H1 (cell line): ENCODE results near the gene ABHD10. TPM values are rescaled to one million over a fixed set of nuclear protein-coding genes. Genes with fewer than 3 reads are reported as not detected.

Experiments used
- ASH2L ChIP-seq: fragments of 200-600, 300-600 bp; sonication (generic); IDR thresholded peaks from one replicate; pipeline ENCODE4 v1.7.1; 2017; ENCODE audit warnings: low read length
- CEBPB ChIP-seq: IDR thresholded peaks from 2 replicates; pipeline ENCODE4 v1.6.1; 2012; ENCODE audit warnings: low read depth, low read length
- HDAC6 ChIP-seq: IDR thresholded peaks from one replicate; pipeline ENCODE4 v1.7.1; 2012; ENCODE audit warnings: low read depth, mild to moderate bottlenecking, inconsistent platforms, low read length, moderate library complexity
- NANOG ChIP-seq: IDR thresholded peaks from 2 replicates; pipeline ENCODE4 v1.6.1; 2011; ENCODE audit warnings: low read length, low read depth, mild to moderate bottlenecking, inconsistent platforms; ENCODE audit not compliant: insufficient read depth, poor library complexity, severe bottlenecking
- NRF1 ChIP-seq: IDR thresholded peaks from 2 replicates; pipeline ENCODE4 v1.6.1; 2011; ENCODE audit warnings: mild to moderate bottlenecking, low read depth, low read length, improper control_type of control experiment
- RXRA ChIP-seq: IDR thresholded peaks from 2 replicates; pipeline ENCODE4 v1.6.1; 2011; ENCODE audit warnings: low read depth, mild to moderate bottlenecking, low read length, moderate library complexity; ENCODE audit not compliant: insufficient read depth
- SP1 ChIP-seq: IDR thresholded peaks from 2 replicates; pipeline ENCODE4 v1.6.1; 2011; ENCODE audit warnings: low read depth, low read length
- SUZ12 ChIP-seq: fragments of 200-600 bp; sonication (generic); IDR thresholded peaks from 2 replicates; pipeline ENCODE4 v1.6.1; 2012; ENCODE audit warnings: mild to moderate bottlenecking, inconsistent platforms, low read length, moderate library complexity, mixed read lengths
- polyA plus RNA-seq, 7 experiments: library from polyadenylated mRNA; depleted of rRNA in 3 of 7; stranded (reverse) in 5 of 7; unstranded in 2 of 7; fragments of >200 nt in 5 of 7; fragments of 200-250 nt in 2 of 7; gene quantifications; 1 replicate in 5 of 7; 2 replicates in 1 of 7; 4 replicates in 1 of 7; pipeline versions ENCODE4 v1.2.1 to v1.2.3, GENCODE V29; 2011 to 2013; ENCODE audit warnings: missing spikeins in 2 of 7, mixed read lengths in 2 of 7
- total RNA-seq: library from RNA; stranded (reverse); fragmentation: NEBNext Ultra II Directional; extraction: Animal tissue kit (Norgen Biotek cat#: 25700); gene quantifications from 2 replicates; pipeline ENCODE4 v1.2.1, GENCODE V29; 2021
- TF ChIP-seq, protein P1 (sequence below): fragments of 300-600 bp; sonication (generic); IDR thresholded peaks from 2 replicates; pipeline ENCODE4 v1.7.1; 2012; ENCODE audit warnings: low read length, moderate library complexity, mild to moderate bottlenecking, inconsistent platforms; ENCODE audit not compliant: insufficient replicate concordance

ABHD10 gene
- total and polyA plus RNA-seq, 2 of the 8 experiments (the other 6 are each of a cell fraction or from before 2014, with no cell fraction given): 10.9 to 24.6 TPM

DNA sequence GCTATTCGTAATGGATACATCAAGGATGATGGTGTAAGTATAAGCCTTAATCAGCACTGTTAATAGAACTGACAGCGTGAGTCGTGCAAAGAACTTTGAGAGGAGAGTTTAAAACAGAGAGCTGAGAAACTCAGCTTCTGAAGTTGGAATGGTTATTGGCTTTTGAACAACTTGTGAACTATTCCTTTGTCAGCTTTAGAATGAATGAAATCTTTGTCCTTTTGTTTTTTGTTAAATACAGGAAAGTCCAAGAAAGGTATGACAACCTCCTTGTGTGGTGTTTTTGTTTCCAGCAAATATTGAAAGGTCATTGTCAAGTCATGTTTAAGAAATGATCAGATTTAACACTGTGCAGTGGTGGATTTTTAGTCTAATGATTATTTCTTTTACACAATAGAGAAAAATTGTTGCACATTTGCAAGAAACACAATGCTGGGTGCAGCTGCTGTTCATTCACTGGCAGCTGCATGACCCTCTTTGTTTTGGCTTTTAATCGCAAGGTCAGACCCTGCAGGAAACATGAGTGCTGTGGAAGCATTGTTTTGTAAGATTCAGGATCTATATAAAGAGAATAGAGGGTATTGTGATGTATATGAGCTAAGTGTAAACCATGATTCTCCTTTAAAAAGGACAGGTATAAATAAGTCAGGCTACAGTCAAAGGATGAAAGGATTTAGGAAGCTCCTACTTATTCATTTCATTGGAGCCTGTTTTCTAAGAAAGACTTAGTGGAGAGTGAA is 21.7 kb upstream of the ABHD10 start (continued):
- TF ChIP-seq SUZ12 (no peak), HDAC6 (no peak), NRF1 (no peak), ASH2L (no peak), NANOG (peak; percentile 74), CEBPB (no peak), RXRA (no peak), SP1 (no peak)
- TF ChIP-seq, protein P1, sequence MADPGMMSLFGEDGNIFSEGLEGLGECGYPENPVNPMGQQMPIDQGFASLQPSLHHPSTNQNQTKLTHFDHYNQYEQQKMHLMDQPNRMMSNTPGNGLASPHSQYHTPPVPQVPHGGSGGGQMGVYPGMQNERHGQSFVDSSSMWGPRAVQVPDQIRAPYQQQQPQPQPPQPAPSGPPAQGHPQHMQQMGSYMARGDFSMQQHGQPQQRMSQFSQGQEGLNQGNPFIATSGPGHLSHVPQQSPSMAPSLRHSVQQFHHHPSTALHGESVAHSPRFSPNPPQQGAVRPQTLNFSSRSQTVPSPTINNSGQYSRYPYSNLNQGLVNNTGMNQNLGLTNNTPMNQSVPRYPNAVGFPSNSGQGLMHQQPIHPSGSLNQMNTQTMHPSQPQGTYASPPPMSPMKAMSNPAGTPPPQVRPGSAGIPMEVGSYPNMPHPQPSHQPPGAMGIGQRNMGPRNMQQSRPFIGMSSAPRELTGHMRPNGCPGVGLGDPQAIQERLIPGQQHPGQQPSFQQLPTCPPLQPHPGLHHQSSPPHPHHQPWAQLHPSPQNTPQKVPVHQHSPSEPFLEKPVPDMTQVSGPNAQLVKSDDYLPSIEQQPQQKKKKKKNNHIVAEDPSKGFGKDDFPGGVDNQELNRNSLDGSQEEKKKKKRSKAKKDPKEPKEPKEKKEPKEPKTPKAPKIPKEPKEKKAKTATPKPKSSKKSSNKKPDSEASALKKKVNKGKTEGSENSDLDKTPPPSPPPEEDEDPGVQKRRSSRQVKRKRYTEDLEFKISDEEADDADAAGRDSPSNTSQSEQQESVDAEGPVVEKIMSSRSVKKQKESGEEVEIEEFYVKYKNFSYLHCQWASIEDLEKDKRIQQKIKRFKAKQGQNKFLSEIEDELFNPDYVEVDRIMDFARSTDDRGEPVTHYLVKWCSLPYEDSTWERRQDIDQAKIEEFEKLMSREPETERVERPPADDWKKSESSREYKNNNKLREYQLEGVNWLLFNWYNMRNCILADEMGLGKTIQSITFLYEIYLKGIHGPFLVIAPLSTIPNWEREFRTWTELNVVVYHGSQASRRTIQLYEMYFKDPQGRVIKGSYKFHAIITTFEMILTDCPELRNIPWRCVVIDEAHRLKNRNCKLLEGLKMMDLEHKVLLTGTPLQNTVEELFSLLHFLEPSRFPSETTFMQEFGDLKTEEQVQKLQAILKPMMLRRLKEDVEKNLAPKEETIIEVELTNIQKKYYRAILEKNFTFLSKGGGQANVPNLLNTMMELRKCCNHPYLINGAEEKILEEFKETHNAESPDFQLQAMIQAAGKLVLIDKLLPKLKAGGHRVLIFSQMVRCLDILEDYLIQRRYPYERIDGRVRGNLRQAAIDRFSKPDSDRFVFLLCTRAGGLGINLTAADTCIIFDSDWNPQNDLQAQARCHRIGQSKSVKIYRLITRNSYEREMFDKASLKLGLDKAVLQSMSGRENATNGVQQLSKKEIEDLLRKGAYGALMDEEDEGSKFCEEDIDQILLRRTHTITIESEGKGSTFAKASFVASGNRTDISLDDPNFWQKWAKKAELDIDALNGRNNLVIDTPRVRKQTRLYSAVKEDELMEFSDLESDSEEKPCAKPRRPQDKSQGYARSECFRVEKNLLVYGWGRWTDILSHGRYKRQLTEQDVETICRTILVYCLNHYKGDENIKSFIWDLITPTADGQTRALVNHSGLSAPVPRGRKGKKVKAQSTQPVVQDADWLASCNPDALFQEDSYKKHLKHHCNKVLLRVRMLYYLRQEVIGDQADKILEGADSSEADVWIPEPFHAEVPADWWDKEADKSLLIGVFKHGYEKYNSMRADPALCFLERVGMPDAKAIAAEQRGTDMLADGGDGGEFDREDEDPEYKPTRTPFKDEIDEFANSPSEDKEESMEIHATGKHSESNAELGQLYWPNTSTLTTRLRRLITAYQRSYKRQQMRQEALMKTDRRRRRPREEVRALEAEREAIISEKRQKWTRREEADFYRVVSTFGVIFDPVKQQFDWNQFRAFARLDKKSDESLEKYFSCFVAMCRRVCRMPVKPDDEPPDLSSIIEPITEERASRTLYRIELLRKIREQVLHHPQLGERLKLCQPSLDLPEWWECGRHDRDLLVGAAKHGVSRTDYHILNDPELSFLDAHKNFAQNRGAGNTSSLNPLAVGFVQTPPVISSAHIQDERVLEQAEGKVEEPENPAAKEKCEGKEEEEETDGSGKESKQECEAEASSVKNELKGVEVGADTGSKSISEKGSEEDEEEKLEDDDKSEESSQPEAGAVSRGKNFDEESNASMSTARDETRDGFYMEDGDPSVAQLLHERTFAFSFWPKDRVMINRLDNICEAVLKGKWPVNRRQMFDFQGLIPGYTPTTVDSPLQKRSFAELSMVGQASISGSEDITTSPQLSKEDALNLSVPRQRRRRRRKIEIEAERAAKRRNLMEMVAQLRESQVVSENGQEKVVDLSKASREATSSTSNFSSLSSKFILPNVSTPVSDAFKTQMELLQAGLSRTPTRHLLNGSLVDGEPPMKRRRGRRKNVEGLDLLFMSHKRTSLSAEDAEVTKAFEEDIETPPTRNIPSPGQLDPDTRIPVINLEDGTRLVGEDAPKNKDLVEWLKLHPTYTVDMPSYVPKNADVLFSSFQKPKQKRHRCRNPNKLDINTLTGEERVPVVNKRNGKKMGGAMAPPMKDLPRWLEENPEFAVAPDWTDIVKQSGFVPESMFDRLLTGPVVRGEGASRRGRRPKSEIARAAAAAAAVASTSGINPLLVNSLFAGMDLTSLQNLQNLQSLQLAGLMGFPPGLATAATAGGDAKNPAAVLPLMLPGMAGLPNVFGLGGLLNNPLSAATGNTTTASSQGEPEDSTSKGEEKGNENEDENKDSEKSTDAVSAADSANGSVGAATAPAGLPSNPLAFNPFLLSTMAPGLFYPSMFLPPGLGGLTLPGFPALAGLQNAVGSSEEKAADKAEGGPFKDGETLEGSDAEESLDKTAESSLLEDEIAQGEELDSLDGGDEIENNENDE: peak; percentile 89
